ENCODE data around the gene ERCC2.

DNA sequence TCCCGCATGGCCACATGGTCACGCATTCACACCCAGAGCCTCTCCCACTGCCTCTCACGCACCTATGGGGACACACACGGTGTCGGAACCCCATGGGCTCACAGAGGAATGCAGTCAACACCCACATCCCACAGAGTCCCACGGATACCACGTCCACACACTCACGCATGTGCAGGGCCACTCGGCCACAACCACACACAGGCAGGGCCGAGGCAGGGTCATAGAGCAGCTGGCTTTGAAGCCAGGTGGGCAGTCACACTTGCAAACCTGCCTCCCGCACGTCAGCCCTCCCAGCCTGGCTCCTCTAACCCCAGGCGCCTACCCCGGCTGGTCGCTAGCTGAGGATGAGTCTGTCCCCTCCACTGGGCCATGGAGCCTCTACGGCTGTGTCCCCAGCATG lies 8.1 kb downstream of the ERCC2 start:
- no peak for TF ChIP-seq CTCF (conservative IDR thresholded peaks at IDR 0.05; ENCODE audit: low read depth in 2 of 2)
- TF ChIP-seq POLR2AphosphoS5 (IDR thresholded peaks at IDR 0.05; ENCODE audit: low read depth) = no peak
- TF ChIP-seq, protein P1, sequence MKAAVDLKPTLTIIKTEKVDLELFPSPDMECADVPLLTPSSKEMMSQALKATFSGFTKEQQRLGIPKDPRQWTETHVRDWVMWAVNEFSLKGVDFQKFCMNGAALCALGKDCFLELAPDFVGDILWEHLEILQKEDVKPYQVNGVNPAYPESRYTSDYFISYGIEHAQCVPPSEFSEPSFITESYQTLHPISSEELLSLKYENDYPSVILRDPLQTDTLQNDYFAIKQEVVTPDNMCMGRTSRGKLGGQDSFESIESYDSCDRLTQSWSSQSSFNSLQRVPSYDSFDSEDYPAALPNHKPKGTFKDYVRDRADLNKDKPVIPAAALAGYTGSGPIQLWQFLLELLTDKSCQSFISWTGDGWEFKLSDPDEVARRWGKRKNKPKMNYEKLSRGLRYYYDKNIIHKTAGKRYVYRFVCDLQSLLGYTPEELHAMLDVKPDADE (IDR thresholded peaks at IDR 0.05) = no peak
- TF ChIP-seq, protein P2, sequence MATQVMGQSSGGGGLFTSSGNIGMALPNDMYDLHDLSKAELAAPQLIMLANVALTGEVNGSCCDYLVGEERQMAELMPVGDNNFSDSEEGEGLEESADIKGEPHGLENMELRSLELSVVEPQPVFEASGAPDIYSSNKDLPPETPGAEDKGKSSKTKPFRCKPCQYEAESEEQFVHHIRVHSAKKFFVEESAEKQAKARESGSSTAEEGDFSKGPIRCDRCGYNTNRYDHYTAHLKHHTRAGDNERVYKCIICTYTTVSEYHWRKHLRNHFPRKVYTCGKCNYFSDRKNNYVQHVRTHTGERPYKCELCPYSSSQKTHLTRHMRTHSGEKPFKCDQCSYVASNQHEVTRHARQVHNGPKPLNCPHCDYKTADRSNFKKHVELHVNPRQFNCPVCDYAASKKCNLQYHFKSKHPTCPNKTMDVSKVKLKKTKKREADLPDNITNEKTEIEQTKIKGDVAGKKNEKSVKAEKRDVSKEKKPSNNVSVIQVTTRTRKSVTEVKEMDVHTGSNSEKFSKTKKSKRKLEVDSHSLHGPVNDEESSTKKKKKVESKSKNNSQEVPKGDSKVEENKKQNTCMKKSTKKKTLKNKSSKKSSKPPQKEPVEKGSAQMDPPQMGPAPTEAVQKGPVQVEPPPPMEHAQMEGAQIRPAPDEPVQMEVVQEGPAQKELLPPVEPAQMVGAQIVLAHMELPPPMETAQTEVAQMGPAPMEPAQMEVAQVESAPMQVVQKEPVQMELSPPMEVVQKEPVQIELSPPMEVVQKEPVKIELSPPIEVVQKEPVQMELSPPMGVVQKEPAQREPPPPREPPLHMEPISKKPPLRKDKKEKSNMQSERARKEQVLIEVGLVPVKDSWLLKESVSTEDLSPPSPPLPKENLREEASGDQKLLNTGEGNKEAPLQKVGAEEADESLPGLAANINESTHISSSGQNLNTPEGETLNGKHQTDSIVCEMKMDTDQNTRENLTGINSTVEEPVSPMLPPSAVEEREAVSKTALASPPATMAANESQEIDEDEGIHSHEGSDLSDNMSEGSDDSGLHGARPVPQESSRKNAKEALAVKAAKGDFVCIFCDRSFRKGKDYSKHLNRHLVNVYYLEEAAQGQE (IDR thresholded peaks at IDR 0.05; ENCODE audit: unreplicated experiment) = no peak
- TF ChIP-seq NANOG (IDR thresholded peaks at IDR 0.05; ENCODE audit: borderline replicate concordance) = no peak

Measured in GM23338 (cell line).